Measurements from ENCODE around the gene DNMT3L.
A peak's percentile ranks its signal among the peaks of the same experiment; 100 is the strongest.
"Not testable (repeated sequence)": the region's sequence is repeated elsewhere in the genome, so short reads cannot be mapped to it uniquely, and the experiment has no call there.

The DNMT3L gene

DNA sequence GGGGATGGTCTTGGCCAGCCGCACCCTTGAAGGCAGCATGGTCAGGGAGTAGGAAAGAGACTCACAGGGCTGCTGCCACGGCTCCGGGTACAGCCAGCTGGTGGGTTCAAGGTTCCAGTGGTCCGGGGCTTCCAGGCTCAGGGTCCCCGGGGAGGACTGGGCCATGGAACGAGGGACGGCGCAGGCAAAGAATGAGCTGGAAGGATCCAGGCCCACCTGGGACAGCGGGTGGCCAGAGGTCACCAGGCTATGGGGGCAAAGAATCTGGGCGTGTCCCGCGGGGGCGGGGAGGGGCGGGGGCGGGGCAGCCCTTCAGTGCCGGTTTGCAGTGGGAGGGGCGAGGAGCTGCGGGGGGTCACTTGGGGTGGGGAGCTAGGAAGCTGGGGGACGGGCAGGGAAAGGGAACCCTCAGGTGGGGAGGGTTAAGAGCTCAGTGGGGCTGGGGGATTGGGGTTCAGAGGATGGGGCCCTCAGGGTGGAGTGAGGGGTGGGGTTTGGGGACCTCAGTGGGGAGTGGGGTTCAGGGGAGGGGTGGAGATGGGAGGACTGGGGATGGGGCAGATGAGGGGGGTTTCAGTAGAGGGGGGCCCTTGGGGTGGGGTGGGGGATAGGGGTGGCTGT, at the start of gene DNMT3L:
DNMT3L (minus strand) TSS at position 223 of the 621 bp plus-strand sequence. CDS start 638 bp downstream, outside the sequence.
- no peak for DNase-seq

DNA sequence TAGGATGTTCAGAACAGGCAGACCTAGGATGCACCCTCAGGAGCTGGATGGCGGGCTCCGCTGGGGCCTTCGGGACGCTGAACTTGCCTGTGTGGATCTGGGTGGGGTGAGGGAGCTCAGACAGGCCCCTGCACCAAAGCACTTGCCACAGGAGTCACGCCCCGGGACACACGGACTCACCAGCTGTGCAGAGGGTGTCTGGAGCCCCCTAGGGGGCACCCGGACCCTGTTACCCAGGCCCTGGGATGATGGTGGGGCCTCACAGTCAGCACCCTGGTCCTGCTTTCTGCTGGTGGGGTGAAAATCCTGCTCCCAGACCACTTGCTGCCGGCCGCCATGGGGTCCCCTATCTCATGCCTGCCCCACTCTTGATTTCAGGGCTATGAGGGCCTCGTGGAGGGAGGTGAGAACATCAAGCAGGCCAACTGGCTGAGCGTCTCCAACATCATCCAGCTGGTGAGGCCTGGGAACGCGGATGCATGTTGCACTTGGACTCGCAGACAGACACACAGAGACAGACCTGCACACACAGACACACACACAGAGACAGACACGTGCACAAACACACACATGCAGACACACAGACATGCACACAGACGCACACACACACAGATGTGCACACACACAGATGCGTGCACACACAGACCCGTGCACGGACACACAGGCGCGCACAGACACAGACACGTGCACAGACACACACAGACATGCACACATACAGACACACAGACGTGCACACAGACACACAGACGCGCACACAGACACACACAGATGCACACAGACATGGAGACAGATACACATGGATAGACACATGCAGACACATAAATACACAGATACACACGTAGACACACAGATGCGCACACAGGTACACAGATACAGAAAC, 49.2 kb upstream of the DNMT3L start:
- no peak for DNase-seq

DNA sequence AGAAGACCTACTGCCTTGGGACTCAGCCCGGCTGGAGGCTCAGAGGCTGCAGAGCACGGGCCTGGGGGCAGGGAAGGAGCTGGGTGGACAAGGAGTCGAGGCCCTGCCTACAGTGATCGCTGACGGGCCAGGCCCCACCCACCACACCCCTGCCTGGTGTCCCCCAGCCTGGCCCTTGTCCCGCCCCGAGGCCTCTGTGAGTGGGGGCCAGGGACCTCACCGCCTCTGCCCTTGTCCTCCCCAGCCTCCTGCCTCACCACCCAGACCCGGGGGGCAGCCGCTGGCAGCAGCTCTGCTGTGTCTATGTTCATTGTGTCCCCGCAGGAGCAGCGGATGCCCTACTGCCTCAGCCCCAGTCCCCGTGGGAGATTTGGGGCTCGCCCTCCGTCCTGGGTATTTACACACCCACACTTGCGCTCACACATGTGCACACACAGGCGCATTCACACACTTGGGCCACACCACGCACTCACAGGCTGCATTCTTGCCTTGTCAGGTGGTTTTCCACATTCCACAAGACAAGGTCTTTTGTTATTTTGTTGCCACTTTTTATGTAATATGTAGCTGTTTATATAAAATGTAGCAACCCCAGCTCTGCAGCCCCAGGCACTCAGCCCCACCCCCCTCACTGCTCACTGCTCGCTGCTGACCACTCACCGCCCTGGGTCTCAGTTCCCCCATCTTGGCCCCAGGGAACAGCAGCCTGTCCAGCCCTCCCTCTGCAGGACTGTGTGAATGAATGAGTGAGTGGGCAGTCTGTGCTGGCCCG, 45.4 kb upstream of the DNMT3L start:
- DNase-seq, result no peak

GRCh38 chr21:44305691-44306090, 44.0 kb upstream of the DNMT3L start:
- DNase-seq, result peak; percentile 14

DNA sequence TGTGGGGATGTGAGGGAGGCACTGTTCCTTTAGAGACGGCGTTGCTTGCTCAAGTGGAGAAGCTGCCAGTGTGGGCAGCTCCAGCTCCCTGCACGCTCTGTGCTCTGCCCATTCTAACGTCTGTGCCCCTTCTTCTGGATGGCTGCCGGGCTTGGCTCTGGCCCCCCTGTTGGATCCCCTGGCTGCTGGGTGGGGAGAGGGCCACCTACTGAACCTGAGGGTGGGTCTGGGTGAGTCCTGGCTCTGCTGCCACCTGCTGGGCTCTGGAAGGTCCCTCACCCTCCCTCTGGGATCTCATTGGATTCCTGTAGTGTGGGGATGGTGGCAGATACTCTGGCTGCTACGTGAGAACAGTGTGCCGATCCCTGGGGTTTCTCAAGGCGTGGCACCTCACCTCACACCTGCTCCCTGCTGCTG, 43.2 kb upstream of the DNMT3L start:
- peak; percentile 56 for DNase-seq

DNA sequence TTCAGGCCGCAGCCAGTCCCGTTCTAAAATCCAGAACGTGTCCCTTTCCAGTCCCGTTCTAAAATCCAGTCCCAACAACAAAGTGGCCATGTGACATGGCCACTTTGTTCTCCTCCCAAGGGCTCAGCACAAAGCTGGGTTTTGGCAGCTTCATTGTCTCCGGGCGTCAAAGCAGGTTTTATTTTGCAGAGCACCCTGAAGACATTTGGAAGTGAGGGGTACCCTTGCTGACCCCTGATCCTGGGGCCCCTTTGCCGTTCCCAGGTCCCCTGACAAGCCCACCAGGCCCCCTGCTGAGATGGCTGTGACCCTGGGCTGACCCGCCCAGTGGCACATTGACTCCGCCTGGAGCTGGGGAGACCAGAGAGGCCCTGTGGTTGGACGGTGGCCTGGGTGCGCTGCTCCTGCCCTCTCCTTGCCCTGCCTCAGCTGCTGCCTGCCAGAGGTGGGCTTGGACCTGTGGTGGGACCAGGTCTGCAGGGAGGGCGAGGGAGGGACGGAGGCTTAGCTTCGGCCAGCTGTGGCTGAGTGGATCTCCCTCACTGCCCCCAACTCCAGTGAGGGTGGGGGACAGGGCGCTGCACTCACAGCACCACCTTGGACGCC, 42.4 kb upstream of the DNMT3L start:
- peak; percentile 68 for DNase-seq

- no peak for DNase-seq
Observed at GRCh38 chr21:44303490-44303981, 41.8 kb upstream of the DNMT3L start.

DNA sequence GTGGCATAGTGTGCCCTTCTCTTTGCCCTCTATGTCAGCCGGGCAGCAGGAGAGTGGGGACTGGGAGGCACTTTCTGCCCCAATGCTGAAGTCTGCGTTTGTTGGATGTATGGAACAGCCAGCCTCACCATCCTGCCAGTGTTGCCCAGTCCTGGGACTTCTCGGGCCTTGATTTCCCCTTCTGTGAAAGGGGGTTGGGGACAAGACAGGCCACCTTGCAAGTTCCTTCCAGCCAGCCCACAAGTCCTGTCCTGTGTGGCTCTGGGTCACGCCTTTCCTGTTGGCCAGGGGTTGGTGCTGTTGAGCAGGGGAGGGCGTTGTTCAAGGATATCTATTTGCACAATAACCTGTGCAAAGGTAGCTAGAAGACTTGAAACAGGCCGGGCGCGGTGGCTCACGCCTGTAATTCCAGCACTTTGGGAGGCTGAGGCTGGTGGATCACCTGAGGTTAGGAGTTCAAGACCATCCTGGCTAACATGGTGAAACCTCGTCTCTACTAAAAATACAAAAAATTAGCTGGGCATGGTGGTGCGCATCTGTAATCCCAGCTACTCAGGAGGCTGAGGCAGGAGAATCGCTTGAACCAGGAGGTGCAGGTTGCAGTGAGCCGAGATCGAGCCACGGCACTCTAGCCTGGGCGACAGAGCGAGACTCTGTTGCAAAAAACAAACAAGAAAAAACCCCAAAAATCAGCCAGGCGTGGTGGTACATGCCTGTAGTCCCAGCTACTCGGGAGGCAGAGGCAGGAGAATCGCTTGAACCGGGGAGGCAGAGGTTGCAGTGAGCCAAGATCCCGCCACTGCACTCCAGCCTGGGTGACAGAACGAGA, 41.1 kb upstream of the DNMT3L start:
- not testable (repeated sequence) for DNase-seq

- DNase-seq, result no peak
Observed at GRCh38 chr21:44301961-44302406, 40.3 kb upstream of the DNMT3L start.

GRCh38 chr21:44301141-44301540, 39.4 kb upstream of the DNMT3L start:
- DNase-seq, result no peak

DNA sequence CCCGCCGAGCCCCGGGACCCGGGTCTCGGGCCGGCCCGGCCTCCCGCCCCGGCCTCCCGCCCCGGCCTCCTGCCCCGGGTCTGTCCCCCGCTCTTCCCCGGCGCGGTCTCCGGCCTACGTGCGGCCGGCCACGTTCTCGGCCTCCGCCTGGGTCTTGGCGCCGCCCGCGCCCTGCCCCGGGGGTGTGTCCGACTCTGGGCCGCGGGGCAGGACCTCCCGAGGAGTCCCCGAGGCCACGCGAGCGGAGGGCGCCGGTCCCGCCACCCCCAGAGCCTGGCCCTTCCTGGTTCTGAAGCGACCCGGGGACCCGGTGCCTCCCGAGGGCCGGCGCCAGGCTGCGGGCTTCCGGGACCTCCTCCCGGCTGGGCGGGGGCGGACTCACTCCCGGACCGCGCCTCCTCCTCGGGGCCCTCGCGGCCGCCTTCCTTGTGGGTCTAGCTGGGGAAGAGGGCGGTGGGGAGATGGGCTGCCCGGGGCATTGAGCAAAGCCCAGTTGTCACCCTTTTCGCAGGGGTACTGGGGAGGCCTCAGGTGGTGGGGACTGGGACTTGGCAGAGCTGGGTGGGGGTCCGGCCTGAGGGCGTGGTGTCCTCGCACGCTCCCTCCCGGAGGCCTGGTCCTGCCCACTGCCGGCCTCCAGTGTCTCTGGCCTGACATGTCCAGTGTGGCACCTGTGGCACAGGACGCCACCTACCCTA, 38.7 kb upstream of the DNMT3L start:
- DNase-seq, result peak; percentile 36

DNA sequence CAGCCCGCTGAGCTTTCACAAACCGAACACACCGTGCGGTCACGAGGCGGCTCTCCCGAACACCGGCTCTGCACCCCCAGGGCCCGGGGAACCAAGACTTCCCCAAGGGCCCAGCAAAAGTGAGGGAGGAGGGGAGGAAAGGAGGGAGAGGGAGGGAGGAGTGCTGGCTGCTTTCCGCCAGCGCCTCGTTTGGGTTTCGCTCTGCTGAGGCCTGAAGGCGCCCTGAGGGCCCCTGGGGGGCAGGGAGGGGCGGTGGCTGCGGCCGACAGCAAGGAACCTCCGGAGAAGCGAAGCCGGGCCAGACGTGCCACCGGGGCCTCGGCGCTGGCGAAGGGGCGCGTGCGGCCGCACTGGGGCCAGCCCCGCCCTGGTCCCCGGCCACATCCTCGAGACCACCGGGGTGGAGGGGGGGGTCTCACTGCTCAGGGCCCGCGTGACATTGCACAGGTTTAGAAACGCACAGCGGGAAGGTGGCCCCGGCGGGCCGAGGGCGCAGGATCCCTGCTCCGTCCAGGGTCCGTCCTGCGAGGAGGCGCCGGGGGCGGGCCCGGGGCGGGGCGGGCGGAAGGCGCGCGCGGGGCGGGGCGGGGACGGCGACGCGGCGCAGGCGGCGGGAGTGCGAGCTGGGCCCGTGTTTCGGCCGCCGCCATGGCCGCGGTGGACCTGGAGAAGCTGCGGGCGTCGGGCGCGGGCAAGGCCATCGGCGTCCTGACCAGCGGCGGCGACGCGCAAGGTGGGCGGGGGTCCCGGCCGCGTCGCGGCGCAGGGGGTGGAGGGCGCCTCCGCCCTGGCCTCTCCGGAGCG, 38.0 kb upstream of the DNMT3L start, which contains the start of gene PFKL:
PFKL (plus strand) TSS at position 596 of the 804 bp plus-strand sequence; CDS start at position 649, 53 bp downstream.
- DNase-seq, result peak; percentile 62

DNA sequence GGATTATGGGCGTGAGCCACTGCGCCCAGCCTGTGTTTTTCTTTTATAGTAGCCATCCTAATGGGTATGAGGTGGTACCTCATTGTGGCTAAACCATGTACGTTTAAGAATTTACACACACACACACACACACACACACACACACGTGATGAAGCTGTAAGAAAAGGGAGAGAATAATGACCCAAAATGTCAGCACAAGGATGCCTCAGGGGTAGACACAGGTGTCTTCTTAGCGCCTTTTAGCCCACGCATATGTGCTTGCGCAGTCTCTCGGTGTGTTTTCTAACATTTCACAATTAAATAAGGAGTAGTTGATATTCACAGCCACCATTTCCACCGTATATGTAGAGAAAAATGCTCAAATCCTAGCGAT, 37.4 kb upstream of the DNMT3L start:
- no peak for DNase-seq

- no peak for DNase-seq
Observed at GRCh38 chr21:44298301-44298700, 36.6 kb upstream of the DNMT3L start.

DNA sequence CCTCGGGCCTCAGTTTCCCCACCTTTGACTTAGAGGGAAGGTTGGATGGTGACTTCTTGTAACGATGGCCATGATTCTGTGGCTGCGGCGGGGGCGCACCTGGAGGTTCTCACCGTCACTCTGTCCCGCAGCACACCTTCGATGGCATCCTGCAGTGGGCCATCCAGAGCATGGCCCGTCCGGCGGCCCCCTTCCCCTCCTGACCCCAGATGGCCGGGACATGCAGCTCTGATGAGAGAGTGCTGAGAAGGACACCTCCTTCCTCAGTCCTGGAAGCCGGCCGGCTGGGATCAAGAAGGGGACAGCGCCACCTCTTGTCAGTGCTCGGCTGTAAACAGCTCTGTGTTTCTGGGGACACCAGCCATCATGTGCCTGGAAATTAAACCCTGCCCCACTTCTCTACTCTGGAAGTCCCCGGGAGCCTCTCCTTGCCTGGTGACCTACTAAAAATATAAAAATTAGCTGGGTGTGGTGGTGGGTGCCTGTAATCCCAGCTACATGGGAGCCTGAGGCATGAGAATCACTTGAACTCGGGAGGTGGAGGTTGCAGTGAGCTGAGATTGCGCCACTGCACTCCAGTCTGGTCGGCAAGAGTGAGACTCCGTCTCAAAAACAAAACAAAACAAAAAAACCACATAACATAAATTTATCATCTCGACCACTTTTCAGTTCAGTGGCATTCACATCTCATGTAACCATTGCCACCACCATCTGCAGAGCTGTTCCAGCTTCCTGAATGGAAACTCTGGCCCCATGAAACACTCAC, 36.0 kb upstream of the DNMT3L start:
- DNase-seq, result peak; percentile 91

- no peak for DNase-seq
Observed at GRCh38 chr21:44296916-44297315, 35.2 kb upstream of the DNMT3L start.

- DNase-seq, result no peak
Observed at GRCh38 chr21:44296103-44296519, 34.4 kb upstream of the DNMT3L start.

- no peak for DNase-seq
Observed at GRCh38 chr21:44295646-44296045, 33.9 kb upstream of the DNMT3L start.

DNA sequence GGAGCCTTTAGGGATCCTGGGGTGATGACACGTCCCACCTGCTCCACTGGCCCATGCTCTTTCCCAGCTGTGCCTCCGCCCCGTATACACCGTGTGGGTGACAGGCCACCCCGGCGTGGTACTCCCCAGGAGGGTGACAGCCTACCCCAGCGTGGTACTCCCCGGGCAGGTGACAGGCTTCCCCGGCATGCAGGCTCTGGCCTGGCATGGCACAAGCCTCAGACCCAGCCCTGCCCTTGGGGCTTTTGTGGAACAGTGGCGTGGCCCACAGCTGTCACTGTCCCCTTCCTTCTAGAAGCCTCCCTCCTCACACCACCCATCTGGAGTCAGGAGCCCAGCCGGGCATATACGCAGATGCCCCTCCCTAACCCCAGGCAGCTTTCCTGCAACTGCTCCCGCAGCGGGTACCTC, 33.5 kb upstream of the DNMT3L start:
- no peak for DNase-seq

Data from midbrain (tissue), 1 donor.